HCT116 (cell line): ENCODE measurements around the gene CLDN14.

ENCODE experiments used
- CEBPB ChIP-seq: IDR thresholded peaks from 2 replicates; pipeline ENCODE4 v1.6.1; 2012; ENCODE audit warnings: low read depth
- EZH2 ChIP-seq: fragments of 200-600 bp; sonication (generic); IDR thresholded peaks from 2 replicates; pipeline ENCODE4 v1.6.1; 2017; ENCODE audit warnings: antibody characterized with exemption, mixed run types
- EZH2phosphoT487 ChIP-seq: fragments of 200-600 bp; IDR thresholded peaks from 2 replicates; pipeline ENCODE4 v1.6.1; 2018; ENCODE audit warnings: antibody characterized with exemption, borderline replicate concordance
- MAX ChIP-seq: IDR thresholded peaks from 2 replicates; pipeline ENCODE4 v1.6.1; 2012
- POLR2A ChIP-seq: IDR thresholded peaks from 2 replicates; pipeline ENCODE4 v1.7.0; 2011; ENCODE audit warnings: borderline replicate concordance; ENCODE audit not compliant: insufficient read depth, insufficient read length; ENCODE audit errors: extremely low read depth
- REST ChIP-seq: IDR thresholded peaks from 2 replicates; pipeline ENCODE4 v1.6.1; 2012; ENCODE audit warnings: low read depth
- SP1 ChIP-seq: IDR thresholded peaks from 2 replicates; pipeline ENCODE4 v1.6.1; 2012; ENCODE audit warnings: low read depth
- SRF ChIP-seq: IDR thresholded peaks from 2 replicates; pipeline ENCODE4 v1.6.1; 2012; ENCODE audit warnings: low read depth
- YY1 ChIP-seq: IDR thresholded peaks from 2 replicates; pipeline ENCODE4 v1.6.1; 2011; ENCODE audit warnings: low read length, low read depth, moderate library complexity, mild to moderate bottlenecking; ENCODE audit not compliant: insufficient replicate concordance; ENCODE audit errors: extremely low read depth
- TF ChIP-seq, protein P1 (sequence below), 3 experiments: fragments of 200-600 bp in 1 of 3; sonication (generic) in 1 of 3; IDR thresholded peaks in 2 of 3; conservative IDR thresholded peaks in 1 of 3; 2 replicates each; pipeline ENCODE4 v1.5.1; 2012 to 2017; ENCODE audit warnings: low read depth in 2 of 3, low read length in 2 of 3, antibody characterized with exemption in 1 of 3, borderline replicate concordance in 1 of 3, control low read depth in 1 of 3, mild to moderate bottlenecking in 1 of 3, mixed read lengths in 1 of 3, mixed run types in 1 of 3, moderate library complexity in 1 of 3; ENCODE audit not compliant: insufficient read depth in 1 of 3

- TF ChIP-seq EZH2 = no peak
- no peak for TF ChIP-seq CEBPB
- TF ChIP-seq, protein P1, sequence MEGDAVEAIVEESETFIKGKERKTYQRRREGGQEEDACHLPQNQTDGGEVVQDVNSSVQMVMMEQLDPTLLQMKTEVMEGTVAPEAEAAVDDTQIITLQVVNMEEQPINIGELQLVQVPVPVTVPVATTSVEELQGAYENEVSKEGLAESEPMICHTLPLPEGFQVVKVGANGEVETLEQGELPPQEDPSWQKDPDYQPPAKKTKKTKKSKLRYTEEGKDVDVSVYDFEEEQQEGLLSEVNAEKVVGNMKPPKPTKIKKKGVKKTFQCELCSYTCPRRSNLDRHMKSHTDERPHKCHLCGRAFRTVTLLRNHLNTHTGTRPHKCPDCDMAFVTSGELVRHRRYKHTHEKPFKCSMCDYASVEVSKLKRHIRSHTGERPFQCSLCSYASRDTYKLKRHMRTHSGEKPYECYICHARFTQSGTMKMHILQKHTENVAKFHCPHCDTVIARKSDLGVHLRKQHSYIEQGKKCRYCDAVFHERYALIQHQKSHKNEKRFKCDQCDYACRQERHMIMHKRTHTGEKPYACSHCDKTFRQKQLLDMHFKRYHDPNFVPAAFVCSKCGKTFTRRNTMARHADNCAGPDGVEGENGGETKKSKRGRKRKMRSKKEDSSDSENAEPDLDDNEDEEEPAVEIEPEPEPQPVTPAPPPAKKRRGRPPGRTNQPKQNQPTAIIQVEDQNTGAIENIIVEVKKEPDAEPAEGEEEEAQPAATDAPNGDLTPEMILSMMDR (IDR thresholded peaks at IDR 0.05 in 2 of 3, conservative IDR thresholded peaks at IDR 0.05 in 1 of 3; ENCODE audit: borderline replicate concordance in 1 of 3, insufficient read depth in 1 of 3, low read depth in 2 of 3, low read length in 2 of 3) = no peak
- TF ChIP-seq SRF = no peak
- TF ChIP-seq REST = no peak
- no peak for TF ChIP-seq EZH2phosphoT487
- TF ChIP-seq MAX = no peak
- no peak for TF ChIP-seq YY1
- no peak for TF ChIP-seq SP1
- no peak for TF ChIP-seq POLR2A
Measured at GRCh38 chr21:36456729-36457414, 23.1 kb downstream of the CLDN14 start.
